Activated T-helper 1 cell treated with anti-CD3 and anti-CD28 coated beads, Interleukin-12 subunit alpha, Interleukin-12 subunit beta, Interleukin-2, Interleukin-4 antibody, amounts not matched to agents 30 ng/mL and 10 ng/mL and 1 ng/mL, durations not matched to agents 14 hours and 24 hours and 36 hours (primary cell): ENCODE results near the gene NAV2. TPM values are rescaled to one million over a fixed set of nuclear protein-coding genes. Genes with fewer than 3 reads are reported as not detected.

Experiments
- DNase-seq: peaks from one replicate; pipeline ENCODE4 v3.0.0; 2021; ENCODE audit warnings: low spot score
- H3K27ac Mint-ChIP-seq: one replicate; pipeline ENCODE4 v1.8.0; 2021; ENCODE audit warnings: mild to moderate bottlenecking, mixed read lengths
- H3K27me3 Mint-ChIP-seq: one replicate; pipeline ENCODE4 v1.8.0; 2022; ENCODE audit warnings: mild to moderate bottlenecking, moderate library complexity, mixed read lengths; ENCODE audit not compliant: insufficient read depth
- H3K36me3 Mint-ChIP-seq: one replicate; pipeline ENCODE4 v1.8.0; 2021; ENCODE audit warnings: low read depth, mixed read lengths
- H3K4me1 Mint-ChIP-seq: one replicate; pipeline ENCODE4 v1.8.0; 2021; ENCODE audit warnings: low read depth, mixed read lengths
- H3K4me3 Mint-ChIP-seq: one replicate; pipeline ENCODE4 v1.8.0; 2021; ENCODE audit warnings: mild to moderate bottlenecking, moderate library complexity, mixed read lengths
- H3K9me3 Mint-ChIP-seq: one replicate; pipeline ENCODE4 v1.8.0; 2021; ENCODE audit warnings: mixed read lengths
- intact Hi-C: fragments of 100-400 bp; cut with micrococcal nuclease; formaldehyde crosslinking; loops from one replicate; pipeline ENCODE4 v1.15.1; 2024
- total RNA-seq: library from RNA; stranded (reverse); gene quantifications from 2 replicates; pipeline ENCODE4 v1.2.3, GENCODE V29; 2022

The NAV2 gene
- total RNA-seq, 1 donor from 2014 or later = 0.34 TPM

DNA sequence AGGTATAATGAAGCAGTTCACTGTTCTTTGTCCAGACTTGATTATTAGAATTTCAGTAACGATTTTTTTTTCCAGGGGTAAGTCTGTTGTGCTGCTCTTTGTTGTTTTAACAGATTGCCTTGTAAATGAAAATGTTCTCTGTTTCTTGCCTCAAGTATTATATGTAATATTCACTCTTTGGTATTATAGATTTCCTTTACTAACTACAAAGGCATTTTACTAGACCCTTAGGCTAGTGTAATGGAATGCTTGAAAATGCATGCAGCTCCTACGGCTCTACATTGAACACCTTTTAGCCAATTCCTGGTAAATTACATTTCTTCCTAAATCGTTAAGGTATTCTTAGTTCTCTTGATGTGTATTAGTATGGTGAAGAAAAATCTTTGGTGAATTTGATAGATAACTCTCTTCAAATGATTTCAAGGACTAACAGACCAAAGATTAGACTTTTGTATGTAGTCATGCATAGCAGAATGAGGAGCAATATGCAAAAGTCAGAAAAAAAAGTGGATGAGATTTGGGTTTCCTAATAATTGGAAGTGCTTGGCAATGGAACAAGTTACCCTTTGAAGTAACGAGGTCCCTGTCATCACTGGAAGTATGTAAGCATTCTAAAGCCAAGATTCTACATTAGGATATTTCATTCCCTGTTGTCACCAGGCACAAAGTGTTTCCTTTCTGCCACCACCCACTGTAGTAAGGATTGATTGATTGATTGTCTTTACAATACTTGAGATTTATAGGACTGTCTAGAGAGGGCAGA, 334.6 kb downstream of the NAV2 start:
- Mint-ChIP-seq H3K4me3 (no peak overlapping the region), H3K4me1 (no peaks in the 10 kb centered on the region), H3K9me3 (no peaks in the 10 kb centered on the region), H3K27me3 (no peaks in the 10 kb centered on the region), H3K36me3 (no peaks in the 10 kb centered on the region), H3K27ac (no peak overlapping the region)
- no peak for DNase-seq
- intact Hi-C loops = no loop called here

DNA sequence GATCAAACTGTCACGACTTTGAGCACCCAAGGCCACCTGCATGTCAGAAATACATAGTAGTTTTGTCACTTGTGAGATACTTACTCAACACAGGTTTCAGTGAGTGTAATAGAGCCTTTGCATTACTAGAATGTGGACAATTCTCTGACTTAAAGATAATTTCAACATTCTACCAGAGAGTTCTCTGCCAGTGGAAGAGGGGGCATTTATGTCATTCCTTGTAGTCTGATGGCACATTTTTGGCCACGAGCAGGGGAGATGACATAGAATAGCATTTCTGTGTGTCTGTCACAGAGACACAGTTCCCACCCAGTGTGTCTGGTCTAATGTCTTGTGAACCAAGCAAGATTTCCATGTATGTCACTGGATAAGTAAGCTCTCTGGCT, 335.1 kb downstream of the NAV2 start:
- no peak overlapping the region for H3K27ac Mint-ChIP-seq

DNA sequence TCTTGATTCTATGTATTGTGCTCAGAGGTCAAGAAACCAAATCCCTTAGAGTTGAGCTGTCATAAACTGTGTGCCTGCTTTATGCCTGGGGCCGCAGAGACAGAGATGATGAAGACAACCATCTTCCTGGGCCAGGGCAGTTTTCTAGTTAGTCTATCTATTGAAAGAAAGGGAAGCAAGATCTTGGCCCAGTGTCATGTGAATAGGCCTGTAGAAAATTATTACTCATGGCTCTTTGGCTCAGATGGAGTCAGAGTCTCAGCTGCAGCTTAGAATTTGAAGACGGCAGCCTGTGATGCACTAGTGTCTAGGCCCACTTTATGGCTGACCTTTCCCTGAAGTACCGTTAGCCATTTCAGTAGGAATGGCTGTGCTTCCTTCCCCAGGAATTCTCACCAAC, 335.6 kb downstream of the NAV2 start:
- Mint-ChIP-seq H3K27ac (no peak overlapping the region), H3K4me3 (no peak overlapping the region), H3K27me3 (no peaks in the 10 kb centered on the region), H3K36me3 (no peaks in the 10 kb centered on the region), H3K9me3 (no peaks in the 10 kb centered on the region), H3K4me1 (no peaks in the 10 kb centered on the region)
- DNase-seq = no peak
- intact Hi-C loops = no loop called here

More for the DNA sequence above, 335.1 kb downstream of the NAV2 start:
- Mint-ChIP-seq H3K36me3 (no peaks in the 10 kb centered on the region), H3K9me3 (no peaks in the 10 kb centered on the region), H3K4me1 (no peaks in the 10 kb centered on the region), H3K4me3 (no peak overlapping the region), H3K27me3 (no peaks in the 10 kb centered on the region)
- intact Hi-C loops = no loop called here
- DNase-seq = no peak

- Mint-ChIP-seq H3K4me3 (no peak overlapping the region), H3K27ac (no peak overlapping the region), H3K4me1 (no peaks in the 10 kb centered on the region), H3K27me3 (no peaks in the 10 kb centered on the region), H3K36me3 (no peaks in the 10 kb centered on the region), H3K9me3 (no peaks in the 10 kb centered on the region)
- intact Hi-C loops = no loop called here
- no peak for DNase-seq
Observed at GRCh38 chr11:20048707-20049106, 336.1 kb downstream of the NAV2 start.

DNA sequence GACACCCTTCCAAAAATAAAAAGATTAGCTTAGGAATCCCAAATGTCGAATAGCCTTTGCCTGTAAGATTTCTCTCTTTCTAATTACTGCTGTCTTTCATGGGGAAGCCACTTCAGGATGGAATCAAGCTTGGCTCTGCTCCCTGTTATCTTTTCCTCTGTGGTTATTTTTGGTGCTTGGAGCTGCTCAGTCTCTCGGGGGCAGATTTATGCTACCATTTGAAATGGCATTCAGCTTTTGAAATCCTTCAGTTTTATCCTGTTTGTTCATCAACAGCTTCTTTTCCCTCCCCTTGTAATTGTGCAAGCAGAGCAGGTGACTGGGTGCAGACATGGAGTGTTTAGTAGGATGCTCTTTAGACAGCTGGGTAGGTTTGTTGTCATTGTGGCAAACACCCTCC, 336.6 kb downstream of the NAV2 start:
- Mint-ChIP-seq H3K27ac (no peak overlapping the region), H3K36me3 (no peaks in the 10 kb centered on the region), H3K4me3 (no peak overlapping the region), H3K9me3 (no peaks in the 10 kb centered on the region), H3K4me1 (no peaks in the 10 kb centered on the region), H3K27me3 (no peaks in the 10 kb centered on the region)
- no peak for DNase-seq
- intact Hi-C loops = no loop called here

DNA sequence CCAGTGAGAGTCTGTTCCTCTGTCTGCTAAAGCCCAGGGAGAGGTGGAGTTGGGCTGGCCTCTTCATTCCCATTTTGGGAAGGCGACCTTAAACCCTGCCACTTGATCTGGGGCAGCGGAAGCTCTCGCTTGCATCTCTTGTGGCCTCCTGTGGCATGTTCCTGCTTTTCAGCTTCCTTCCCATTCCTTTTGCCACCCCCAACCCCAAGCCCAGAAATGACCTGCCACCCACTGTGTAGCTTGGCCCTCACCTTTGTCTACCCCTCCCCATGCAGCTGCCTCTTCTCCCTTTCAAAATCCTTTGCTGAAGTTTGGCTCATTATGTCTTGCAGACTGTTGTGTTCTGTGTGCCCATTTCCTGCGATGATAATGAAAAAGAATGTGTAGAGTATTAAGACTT, 337.4 kb downstream of the NAV2 start:
- Mint-ChIP-seq H3K27ac (no peak overlapping the region), H3K9me3 (no peaks in the 10 kb centered on the region), H3K36me3 (no peaks in the 10 kb centered on the region), H3K4me3 (no peak overlapping the region), H3K27me3 (no peaks in the 10 kb centered on the region), H3K4me1 (no peaks in the 10 kb centered on the region)
- intact Hi-C loops = no loop called here
- no peak for DNase-seq

GRCh38 chr11:20050551-20051333, 338.1 kb downstream of the NAV2 start:
- intact Hi-C loops = no loop called here
- H3K36me3 Mint-ChIP-seq = no peaks in the 10 kb centered on the region
- H3K9me3 Mint-ChIP-seq = no peaks in the 10 kb centered on the region

GRCh38 chr11:20051469-20052399, 339.1 kb downstream of the NAV2 start:
- Mint-ChIP-seq H3K36me3 (no peaks in the 10 kb centered on the region), H3K27ac (no peak overlapping the region), H3K9me3 (no peaks in the 10 kb centered on the region), H3K4me1 (no peaks in the 10 kb centered on the region), H3K27me3 (no peaks in the 10 kb centered on the region), H3K4me3 (no peak overlapping the region)
- intact Hi-C loops = no loop called here
- DNase-seq = no peak

More at GRCh38 chr11:20050551-20051333, 338.1 kb downstream of the NAV2 start:
- H3K4me3 Mint-ChIP-seq = no peak overlapping the region
- H3K4me1 Mint-ChIP-seq = no peaks in the 10 kb centered on the region
- no peaks in the 10 kb centered on the region for H3K27me3 Mint-ChIP-seq
- no peak overlapping the region for H3K27ac Mint-ChIP-seq
- DNase-seq = no peak

DNA sequence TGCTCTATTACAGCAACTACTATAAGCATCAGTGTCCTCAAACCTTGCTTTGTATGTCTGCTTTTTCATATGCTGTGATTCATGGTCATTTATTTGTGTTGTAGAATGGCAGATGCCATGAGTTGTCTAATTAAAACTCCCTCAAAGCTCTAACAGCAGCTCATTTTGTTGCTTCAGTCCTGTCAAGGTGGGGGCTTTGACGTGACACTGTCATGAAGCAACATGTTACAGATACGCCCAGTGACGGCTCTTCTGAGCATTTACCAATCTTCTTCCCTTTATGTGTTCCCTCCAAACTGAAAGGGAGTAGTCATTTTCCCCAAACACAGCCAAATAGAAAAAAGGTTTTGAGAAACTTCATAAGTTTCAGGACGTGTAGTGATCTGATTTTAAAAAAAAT, 340.9 kb downstream of the NAV2 start:
- H3K36me3 Mint-ChIP-seq = no peaks in the 10 kb centered on the region
- DNase-seq = no peak
- no peaks in the 10 kb centered on the region for H3K4me1 Mint-ChIP-seq
- H3K9me3 Mint-ChIP-seq = no peaks in the 10 kb centered on the region
- H3K27me3 Mint-ChIP-seq = peaks cover 2% of the 10 kb centered on the region
- no peak overlapping the region for H3K27ac Mint-ChIP-seq
- no peak overlapping the region for H3K4me3 Mint-ChIP-seq
- intact Hi-C loops = no loop called here

DNA sequence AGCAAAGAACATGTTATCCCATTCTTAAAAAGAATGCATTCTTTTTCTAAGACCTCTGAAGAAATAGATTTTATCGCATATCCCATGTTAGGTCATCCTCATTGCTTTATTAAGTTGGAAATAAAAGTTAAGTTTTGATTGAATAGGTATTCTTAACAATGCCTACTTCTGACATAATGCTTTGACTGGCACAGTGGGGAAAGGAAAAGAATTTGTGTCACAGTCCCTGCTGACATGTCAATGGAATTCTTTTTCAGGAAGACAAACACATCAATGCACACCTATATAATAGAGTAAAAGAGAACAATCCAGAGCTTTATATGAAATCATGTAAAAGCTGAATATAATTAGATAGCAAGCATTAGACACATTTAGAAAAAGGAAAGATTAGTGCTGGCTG, 341.9 kb downstream of the NAV2 start:
- Mint-ChIP-seq H3K4me3 (no peak overlapping the region), H3K9me3 (no peaks in the 10 kb centered on the region), H3K27me3 (peaks cover 2% of the 10 kb centered on the region), H3K27ac (no peak overlapping the region), H3K4me1 (no peaks in the 10 kb centered on the region), H3K36me3 (no peaks in the 10 kb centered on the region)
- intact Hi-C loops = no loop called here
- DNase-seq = no peak

DNA sequence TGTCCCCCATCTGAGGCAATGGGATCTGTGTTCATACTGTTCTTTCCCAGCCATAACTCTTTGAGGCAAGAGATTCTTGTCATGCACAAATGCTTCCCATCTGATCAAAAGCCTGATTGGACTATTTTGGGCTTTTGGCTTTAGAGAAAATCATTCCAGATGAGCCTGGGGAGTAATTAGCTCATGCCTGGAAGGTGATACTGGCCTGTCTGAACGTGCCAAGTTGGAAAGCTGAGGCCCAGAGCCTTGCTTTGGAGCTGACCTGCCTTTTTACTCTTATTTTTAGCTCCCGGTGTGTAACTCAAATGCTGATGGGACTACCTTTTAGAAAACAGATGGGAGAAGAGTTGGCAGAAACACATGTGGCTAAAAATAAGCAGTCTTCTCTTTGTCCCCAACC, 342.7 kb downstream of the NAV2 start:
- Mint-ChIP-seq H3K27ac (no peak overlapping the region), H3K9me3 (no peaks in the 10 kb centered on the region), H3K36me3 (no peaks in the 10 kb centered on the region), H3K4me1 (no peaks in the 10 kb centered on the region), H3K27me3 (peaks cover 2% of the 10 kb centered on the region), H3K4me3 (no peak overlapping the region)
- intact Hi-C loops = no loop called here
- DNase-seq = no peak

- Mint-ChIP-seq H3K36me3 (no peaks in the 10 kb centered on the region), H3K4me3 (no peak overlapping the region), H3K4me1 (no peaks in the 10 kb centered on the region), H3K9me3 (no peaks in the 10 kb centered on the region), H3K27ac (no peak overlapping the region), H3K27me3 (peaks cover 2% of the 10 kb centered on the region)
- intact Hi-C loops = no loop called here
- DNase-seq = no peak
Observed at GRCh38 chr11:20056109-20056949, 343.7 kb downstream of the NAV2 start.
